HepG2 (cell line): ENCODE data around the gene RTN4. TPM values are rescaled to one million over a fixed set of nuclear protein-coding genes. Genes with fewer than 3 reads are reported as not detected.

Experiments used
- ATAC-seq: fragments of 200-7000 bp; cut with Tn5 transposase; 3 replicates; pipeline ENCODE4 v1.9.1; 2020; ENCODE audit warnings: mild to moderate bottlenecking, moderate library complexity
- BruUV-seq: library from RNA; stranded (reverse); fragments of 400-500 nt; replicated peaks from 2 replicates; lab custom pipeline; 2021; lab: Mats Ljungman, UMichigan
- CTCF ChIA-PET: fragments of 300-600 bp; formaldehyde crosslinking; extraction: SDS; loops from one replicate; lab custom pipeline; 2021; ENCODE audit warnings: low total read pairs, inconsistent platforms, low intra/inter-chr PET ratio; lab: Yijun Ruan, JAX
- POLR2A ChIA-PET: fragments of 350-600 bp; sonication (Branson Sonifier 250); formaldehyde crosslinking; loops from one replicate; lab custom pipeline; 2020; ENCODE audit warnings: antibody characterized with exemption, inconsistent platforms; lab: Yijun Ruan, JAX
- DNase-seq: peaks from one replicate; pipeline ENCODE4 v3.0.0-alpha.2; 2015; ENCODE audit warnings: low spot score
- FAIRE-seq: peaks from 3 replicates; lab custom pipeline; 2011; peaks lifted over from hg19 to GRCh38; lab: Jason Lieb, UNC
- H2AFZ ChIP-seq: one replicate; pipeline ENCODE4 v1.6.1; 2011; ENCODE audit warnings: low read length, inconsistent platforms
- H3K27ac ChIP-seq: fragments of 300-600 bp; 3 replicates; pipeline ENCODE4 v1.8.0; 2011; ENCODE audit warnings: mixed run types, mild to moderate bottlenecking, mixed read lengths, low read length, inconsistent platforms; ENCODE audit not compliant: insufficient read depth; ENCODE audit errors: extremely low read length
- H3K27me3 ChIP-seq, 2 experiments: fragments of 200-600 bp in 1 of 2; 2 replicates in 1 of 2; 3 replicates in 1 of 2; pipeline versions ENCODE4 v1.6.0 to v1.8.0; 2011; ENCODE audit warnings: low read length in 2 of 2, mild to moderate bottlenecking in 2 of 2, moderate library complexity in 2 of 2, inconsistent platforms in 1 of 2; ENCODE audit not compliant: insufficient read depth in 2 of 2, control insufficient read depth in 1 of 2
- H3K36me3 ChIP-seq, 2 experiments: fragments of 200-600 bp in 1 of 2; replicated peaks in 1 of 2; 2 replicates in 1 of 2; 3 replicates in 1 of 2; pipeline versions ENCODE4 v1.5.1 to v1.8.0; 2011; ENCODE audit warnings: low read length in 2 of 2, inconsistent platforms in 1 of 2; ENCODE audit not compliant: insufficient read depth in 2 of 2, control insufficient read depth in 1 of 2
- H3K4me1 ChIP-seq: 2 replicates; pipeline ENCODE4 v1.5.1; 2012; ENCODE audit warnings: low read length, inconsistent platforms; ENCODE audit not compliant: insufficient read depth
- H3K4me2 ChIP-seq: 2 replicates; pipeline ENCODE4 v1.6.0; 2011; ENCODE audit warnings: low read depth, low read length, inconsistent platforms
- H3K4me3 ChIP-seq, 3 experiments: fragments of 200-600 bp in 1 of 3; sonication (generic), shearing (Covaris generic) in 1 of 3; replicated peaks in 1 of 3; 2 replicates each; pipeline ENCODE4 v1.5.1; 2011 to 2016; ENCODE audit warnings: low read length in 3 of 3, inconsistent platforms in 2 of 3, low read depth in 2 of 3, mild to moderate bottlenecking in 2 of 3, control low read depth in 1 of 3, mixed read lengths in 1 of 3; ENCODE audit not compliant: insufficient read depth in 1 of 3
- H3K79me2 ChIP-seq: one replicate; pipeline ENCODE4 v1.6.1; 2011; ENCODE audit warnings: low read length, inconsistent platforms; ENCODE audit not compliant: insufficient read depth
- H3K9ac ChIP-seq: 2 replicates; pipeline ENCODE4 v1.6.0; 2011; ENCODE audit warnings: mild to moderate bottlenecking, low read depth, low read length, inconsistent platforms; ENCODE audit not compliant: insufficient read depth
- H3K9me3 ChIP-seq: 2 replicates; pipeline ENCODE4 v1.5.1; 2012; ENCODE audit warnings: mild to moderate bottlenecking, low read length
- H4K20me1 ChIP-seq: 2 replicates; pipeline ENCODE4 v1.6.0; 2011; ENCODE audit warnings: inconsistent platforms, mild to moderate bottlenecking, low read length, moderate library complexity; ENCODE audit not compliant: insufficient read depth
- CBX1 ChIP-seq: IDR thresholded peaks from one replicate; pipeline ENCODE4 v1.6.1; 2016; ENCODE audit warnings: antibody characterized with exemption, low read depth
- HNF1A ChIP-seq, 2 experiments: sonication (generic) in 1 of 2; formaldehyde crosslinking in 1 of 2; IDR thresholded peaks; 2 replicates each; pipeline versions ENCODE4 v1.4.0 to v1.6.1; 2016 to 2020; ENCODE audit warnings: borderline replicate concordance in 1 of 2, low read depth in 1 of 2, mild to moderate bottlenecking in 1 of 2, missing genetic modification reagents in 1 of 2
- HNF4A ChIP-seq: sonication (generic); formaldehyde crosslinking; IDR thresholded peaks from 2 replicates; pipeline ENCODE4 v1.4.0; 2020; ENCODE audit warnings: missing genetic modification reagents
- JARID2 ChIP-seq: sonication (generic); formaldehyde crosslinking; IDR thresholded peaks from 2 replicates; pipeline ENCODE4 v1.8.1; 2023; ENCODE audit warnings: missing genetic modification reagents, inconsistent platforms; ENCODE audit not compliant: insufficient replicate concordance
- MIXL1 ChIP-seq: IDR thresholded peaks from 2 replicates; pipeline ENCODE4 v1.6.1; 2016
- MTF1 ChIP-seq: sonication (generic); formaldehyde crosslinking; IDR thresholded peaks from 2 replicates; pipeline ENCODE4 v1.5.0; 2020; ENCODE audit warnings: missing genetic modification reagents
- NCOA1 ChIP-seq: sonication (generic); formaldehyde crosslinking; IDR thresholded peaks from 2 replicates; pipeline ENCODE4 v1.9.0; 2021; ENCODE audit warnings: missing genetic modification reagents
- ONECUT2 ChIP-seq: sonication (generic); formaldehyde crosslinking; IDR thresholded peaks from 2 replicates; pipeline ENCODE4 v1.4.0; 2020; ENCODE audit warnings: missing genetic modification reagents
- PLRG1 ChIP-seq: fragments of 450-650 bp; conservative IDR thresholded peaks from 2 replicates; pipeline ENCODE4 v1.6.1; 2016
- POLR2AphosphoS2 ChIP-seq: IDR thresholded peaks from 2 replicates; pipeline ENCODE4 v1.6.1; 2011; ENCODE audit warnings: low read depth, low read length, improper control_type of control experiment
- RBAK ChIP-seq: sonication (generic); formaldehyde crosslinking; IDR thresholded peaks from 2 replicates; pipeline ENCODE4 v1.5.1; 2020; ENCODE audit warnings: mild to moderate bottlenecking, missing genetic modification reagents
- SAFB2 ChIP-seq: sonication (generic); formaldehyde crosslinking; IDR thresholded peaks from 2 replicates; pipeline ENCODE4 v1.5.1; 2020; ENCODE audit warnings: missing genetic modification reagents, low read depth, mild to moderate bottlenecking, borderline replicate concordance
- SNAPC2 ChIP-seq: sonication (generic); formaldehyde crosslinking; IDR thresholded peaks from 2 replicates; pipeline ENCODE4 v1.8.1; 2022; ENCODE audit warnings: mild to moderate bottlenecking, missing genetic modification reagents
- TCF7 ChIP-seq: sonication (generic); IDR thresholded peaks from 2 replicates; pipeline ENCODE4 v1.6.1; 2016; ENCODE audit warnings: antibody characterized with exemption, low read depth
- ZFP62 ChIP-seq: sonication (generic); formaldehyde crosslinking; IDR thresholded peaks from 2 replicates; pipeline ENCODE4 v1.4.0; 2020; ENCODE audit warnings: missing genetic modification reagents
- ZMYM4 ChIP-seq: sonication (generic); formaldehyde crosslinking; IDR thresholded peaks from 2 replicates; pipeline ENCODE4 v1.8.1; 2023; ENCODE audit warnings: mild to moderate bottlenecking, missing genetic modification reagents
- ZNF44 ChIP-seq: sonication (generic); formaldehyde crosslinking; IDR thresholded peaks from 2 replicates; pipeline ENCODE4 v1.5.1; 2020; ENCODE audit warnings: mild to moderate bottlenecking, missing genetic modification reagents
- ZNF510 ChIP-seq: sonication (generic); formaldehyde crosslinking; IDR thresholded peaks from 2 replicates; pipeline ENCODE4 v1.4.0; 2020; ENCODE audit warnings: low read depth, mild to moderate bottlenecking, missing genetic modification reagents
- WGBS: methylation state at CpG from one replicate; pipeline ENCODE4 v1.1.6; 2017; ENCODE audit warnings: low lambda C conversion rate; 5-methylcytosine and 5-hydroxymethylcytosine counted together
- in situ Hi-C: cut with HindIII; loops from 2 replicates; pipeline ENCODE4 v1.10.0; 2017; ENCODE audit warnings: low pct_unique_long_range_greater_than_20kb; ENCODE audit not compliant: extremely low pct_ligation_motif_present
- intact Hi-C: fragments of 100-400 bp; cut with micrococcal nuclease; formaldehyde crosslinking; loops from one replicate; pipeline ENCODE4 v1.10.0; 2022; ENCODE audit not compliant: unreplicated experiment
- polyA plus RNA-seq, 8 experiments: library from polyadenylated mRNA; depleted of rRNA in 3 of 8; stranded (reverse) in 7 of 8; unstranded in 1 of 8; fragments of >200 nt; fragmentation: Illumina TruSeq in 4 of 8; extraction: Trizol in 4 of 8; gene quantifications; 2 replicates each; pipeline versions ENCODE4 v1.2.1 to v1.2.3, GENCODE V29; 2011 to 2016; ENCODE audit warnings: low read depth in 4 of 8, missing spikeins in 1 of 8, mixed read lengths in 1 of 8; ENCODE audit not compliant: insufficient read depth in 1 of 8
- total RNA-seq, 5 experiments: library from RNA; depleted of rRNA; stranded (reverse); fragments of >200 nt; fragmentation: Illumina TruSeq; extraction: Trizol; gene quantifications; 2 replicates each; pipeline ENCODE4 v1.2.3, GENCODE V29; 2016; ENCODE audit warnings: low read depth in 1 of 5

RTN4 gene
- total and polyA plus RNA-seq, 2 of the 13 experiments (the other 11 are each of a cell fraction or from before 2014, with no cell fraction given), result 98.4 to 133 TPM

- no peak for TF ChIP-seq RBAK
- no peak for TF ChIP-seq SNAPC2 (CRISPR knock-in tag)
- no peak for TF ChIP-seq SAFB2 (CRISPR knock-in tag)
- TF ChIP-seq TCF7, result peak; percentile 29; the same call in 1 of the 2 replicates
- 0 out of 2 replicates have a peak, but pooled peaks have one; percentile 17 for TF ChIP-seq HNF1A (IDR thresholded peaks at IDR 0.05; ENCODE audit: low read depth)
- TF ChIP-seq HNF1A (CRISPR knock-in tag; IDR thresholded peaks at IDR 0.05; ENCODE audit: borderline replicate concordance), result no peak; the same call in 1 of the 2 replicates
Measured at GRCh38 chr2:55047677-55048299, 2.5 kb downstream of the RTN4 start (continued).

GRCh38 chr2:55045780-55046179 is 4.5 kb downstream of the RTN4 start:
- Histone ChIP-seq H3K9me3 (no peaks in the 10 kb centered on the region), H3K4me2 (peak overlapping the region; percentile 91), H3K79me2 (peaks cover 85% of the 10 kb centered on the region), H3K36me3 (no peaks in the 10 kb centered on the region), H3K4me1 (peaks cover 38% of the 10 kb centered on the region), H3K9ac (peak overlapping the region; percentile 19; the same call in 1 of the 2 replicates), H3K4me3 (peak overlapping the region in 2 of 3 experiments; percentile 2 to 18; a peak in 1 of 6 replicates), H3K27me3 (no peaks in the 10 kb centered on the region; a peak in 1 of 5 replicates), H4K20me1 (peaks cover 51% of the 10 kb centered on the region), H3K27ac (peak overlapping the region; percentile 84), H2AFZ (no peak overlapping the region)
- ChIA-PET CTCF (no interaction called here), POLR2A (no interaction called here)
- FAIRE-seq, result no peak
- WGBS, result 47% methylated on average over 6 of the region's 6 CpGs
- ATAC-seq, result no peak
- peak; percentile 25 for DNase-seq
- intact Hi-C loops (loop anchor here (5.0 kb wide), 1 partner anchor 377 kb away; no protein-coding TSS in a partner anchor), in situ Hi-C loops (no loop called here)
- BruUV-seq, result no TSS peak
- TF ChIP-seq ONECUT2 (CRISPR knock-in tag) (peak; percentile 91), NCOA1 (peak; percentile 6; the same call in 1 of the 2 replicates), MIXL1 (CRISPR knock-in tag) (peak; percentile 47; the same call in 1 of the 2 replicates), MTF1 (CRISPR knock-in tag) (no peak), CBX1 (no peak), ZMYM4 (CRISPR knock-in tag) (peak; percentile 41; the same call in 1 of the 2 replicates), POLR2AphosphoS2 (no peak), JARID2 (CRISPR knock-in tag) (no peak), ZFP62 (CRISPR knock-in tag) (no peak), HNF4A (CRISPR knock-in tag) (0 out of 2 replicates have a peak, but pooled peaks have one; percentile 27), ZNF44 (CRISPR knock-in tag) (0 out of 2 replicates have a peak, but pooled peaks have one; percentile 37), ZNF510 (CRISPR knock-in tag) (no peak), PLRG1 (no peak)
